Stimulated activated CD8-positive, alpha-beta memory T cell treated with anti-CD3 and anti-CD28 coated beads, Interleukin-2, amount 100 ng/mL, for 48 hours (primary cell): Measurements from ENCODE around the gene LDLRAP1.
A peak's percentile ranks its signal among the peaks of the same experiment; 100 is the strongest.

ENCODE experiments used
- DNase-seq, 2 donors: peaks; one replicate each; pipeline ENCODE4 v3.0.0-alpha.2; 2020; ENCODE audit warnings: low read depth in 2 of 2

LDLRAP1 gene

GRCh38 chr1:25544243-25544764 lies 898 bp downstream of the LDLRAP1 start:
- no peak for DNase-seq

- DNase-seq = no peak
Observed at GRCh38 chr1:25544819-25545218, 1.4 kb downstream of the LDLRAP1 start.

- DNase-seq = no peak
Observed at GRCh38 chr1:25545767-25546166, 2.4 kb downstream of the LDLRAP1 start.

GRCh38 chr1:25546193-25546592 lies 2.8 kb downstream of the LDLRAP1 start:
- no peak for DNase-seq

- DNase-seq = no peak
Observed at GRCh38 chr1:25548601-25549000, 5.2 kb downstream of the LDLRAP1 start.

- peak; percentile 53 to 81 for DNase-seq
Observed at GRCh38 chr1:25549273-25550154, 6.1 kb downstream of the LDLRAP1 start.

GRCh38 chr1:25550155-25550506 lies 6.7 kb downstream of the LDLRAP1 start:
- no peak for DNase-seq

GRCh38 chr1:25550683-25551310 lies 7.4 kb downstream of the LDLRAP1 start:
- no peak for DNase-seq

GRCh38 chr1:25553749-25554429 lies 10.5 kb downstream of the LDLRAP1 start:
- DNase-seq = no peak

- no peak for DNase-seq
Observed at GRCh38 chr1:25554430-25554780, 11.0 kb downstream of the LDLRAP1 start.

GRCh38 chr1:25554886-25555752 lies 11.7 kb downstream of the LDLRAP1 start:
- no peak for DNase-seq

- no peak for DNase-seq
Observed at GRCh38 chr1:25555753-25556092, 12.3 kb downstream of the LDLRAP1 start.

GRCh38 chr1:25556132-25556670 lies 12.8 kb downstream of the LDLRAP1 start:
- DNase-seq = no peak

GRCh38 chr1:25556791-25557476 lies 13.5 kb downstream of the LDLRAP1 start:
- DNase-seq = no peak

GRCh38 chr1:25557543-25557942 lies 14.1 kb downstream of the LDLRAP1 start:
- DNase-seq = no peak

- DNase-seq = no peak
Observed at GRCh38 chr1:25559031-25559430, 15.6 kb downstream of the LDLRAP1 start.

GRCh38 chr1:25560001-25560400 lies 16.6 kb downstream of the LDLRAP1 start:
- no peak for DNase-seq

GRCh38 chr1:25560788-25561187 lies 17.4 kb downstream of the LDLRAP1 start:
- DNase-seq = no peak

- DNase-seq = no peak
Observed at GRCh38 chr1:25561421-25562100, 18.2 kb downstream of the LDLRAP1 start.
